SU-DHL-6 (cell line): ENCODE data around the gene CPVL.

Experiments
- H2AFZ ChIP-seq: fragments of 200-600 bp; sonication (generic); 2 replicates; pipeline ENCODE4 v1.6.1; 2014; ENCODE audit warnings: low read depth, mild to moderate bottlenecking, moderate library complexity, mixed read lengths, antibody characterized with exemption, low read length; ENCODE audit not compliant: severe bottlenecking
- H3F3A ChIP-seq: fragments of 200-600 bp; shearing (Covaris generic); 2 replicates; pipeline ENCODE4 v1.6.0; 2016; ENCODE audit warnings: antibody characterized with exemption, mild to moderate bottlenecking; ENCODE audit not compliant: insufficient read depth
- H3K27ac ChIP-seq: fragments of 200-600 bp; sonication (generic); 2 replicates; pipeline ENCODE4 v1.5.1; 2016; ENCODE audit warnings: low read depth, mild to moderate bottlenecking, low read length, moderate library complexity, mixed read lengths
- H3K27me3 ChIP-seq: fragments of 200-600 bp; sonication (generic), shearing (Covaris generic); 2 replicates; pipeline ENCODE4 v1.6.0; 2014; ENCODE audit warnings: mild to moderate bottlenecking, low read length
- H3K36me3 ChIP-seq: fragments of 200-600 bp; sonication (generic); 2 replicates; pipeline ENCODE4 v1.6.1; 2014; ENCODE audit warnings: mild to moderate bottlenecking, low read length, mixed read lengths
- H3K4me2 ChIP-seq: fragments of 300-600, 200-600 bp; shearing (Covaris generic), sonication (generic); 2 replicates; pipeline ENCODE4 v1.6.0; 2014; ENCODE audit warnings: low read length, low read depth, mild to moderate bottlenecking; ENCODE audit not compliant: poor library complexity, severe bottlenecking
- H3K4me3 ChIP-seq: fragments of 200-600 bp; sonication (generic); 2 replicates; pipeline ENCODE4 v1.5.1; 2014; ENCODE audit warnings: antibody characterized with exemption, low read length, mild to moderate bottlenecking, mixed read lengths; ENCODE audit not compliant: insufficient read depth, poor library complexity, severe bottlenecking
- H3K79me2 ChIP-seq: fragments of 200-600 bp; sonication (generic); 2 replicates; pipeline ENCODE4 v1.6.1; 2014; ENCODE audit warnings: mild to moderate bottlenecking, low read length, moderate library complexity; ENCODE audit not compliant: insufficient read depth
- H3K9ac ChIP-seq: fragments of 200-600 bp; sonication (generic); 2 replicates; pipeline ENCODE4 v1.7.0; 2014; ENCODE audit warnings: mild to moderate bottlenecking, low read length
- H3K9me2 ChIP-seq: fragments of 200-600 bp; sonication (generic); replicated peaks from 2 replicates; pipeline ENCODE4 v1.6.1; 2014; ENCODE audit warnings: low read length; ENCODE audit not compliant: insufficient read depth
- H3K9me3 ChIP-seq: fragments of 200-600 bp; sonication (generic); 2 replicates; pipeline ENCODE4 v1.6.1; 2014; ENCODE audit warnings: low read length, mixed read lengths; ENCODE audit not compliant: insufficient read depth
- H4K20me1 ChIP-seq: fragments of 200-600 bp; sonication (generic); 2 replicates; pipeline ENCODE4 v1.6.1; 2014; ENCODE audit warnings: low read depth, mild to moderate bottlenecking, antibody characterized with exemption, low read length, moderate library complexity, mixed read lengths
- EZH2phosphoT487 ChIP-seq: fragments of 200-600 bp; sonication (generic), shearing (Covaris generic); conservative IDR thresholded peaks from 2 replicates; pipeline ENCODE4 v1.6.1; 2018; ENCODE audit warnings: mild to moderate bottlenecking, antibody characterized with exemption, low read length, moderate library complexity, mixed read lengths
- TF ChIP-seq, protein P1 (sequence below): fragments of 200-600 bp; sonication (generic); IDR thresholded peaks from one replicate; pipeline ENCODE4 v1.5.1; 2017; ENCODE audit warnings: antibody characterized with exemption, mild to moderate bottlenecking, low read length, moderate library complexity; ENCODE audit not compliant: insufficient read depth, poor library complexity, severe bottlenecking

Gene CPVL

GRCh38 chr7:29154076-29154475, 7.7 kb upstream of the CPVL start:
- H2AFZ ChIP-seq = no peak overlapping the region
- TF ChIP-seq, protein P1, sequence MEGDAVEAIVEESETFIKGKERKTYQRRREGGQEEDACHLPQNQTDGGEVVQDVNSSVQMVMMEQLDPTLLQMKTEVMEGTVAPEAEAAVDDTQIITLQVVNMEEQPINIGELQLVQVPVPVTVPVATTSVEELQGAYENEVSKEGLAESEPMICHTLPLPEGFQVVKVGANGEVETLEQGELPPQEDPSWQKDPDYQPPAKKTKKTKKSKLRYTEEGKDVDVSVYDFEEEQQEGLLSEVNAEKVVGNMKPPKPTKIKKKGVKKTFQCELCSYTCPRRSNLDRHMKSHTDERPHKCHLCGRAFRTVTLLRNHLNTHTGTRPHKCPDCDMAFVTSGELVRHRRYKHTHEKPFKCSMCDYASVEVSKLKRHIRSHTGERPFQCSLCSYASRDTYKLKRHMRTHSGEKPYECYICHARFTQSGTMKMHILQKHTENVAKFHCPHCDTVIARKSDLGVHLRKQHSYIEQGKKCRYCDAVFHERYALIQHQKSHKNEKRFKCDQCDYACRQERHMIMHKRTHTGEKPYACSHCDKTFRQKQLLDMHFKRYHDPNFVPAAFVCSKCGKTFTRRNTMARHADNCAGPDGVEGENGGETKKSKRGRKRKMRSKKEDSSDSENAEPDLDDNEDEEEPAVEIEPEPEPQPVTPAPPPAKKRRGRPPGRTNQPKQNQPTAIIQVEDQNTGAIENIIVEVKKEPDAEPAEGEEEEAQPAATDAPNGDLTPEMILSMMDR = no peak
- no peak for TF ChIP-seq EZH2phosphoT487
- H3K4me3 ChIP-seq = no peak overlapping the region
- H3F3A ChIP-seq = no peaks in the 10 kb centered on the region
- no peaks in the 10 kb centered on the region for H4K20me1 ChIP-seq
- H3K27ac ChIP-seq = no peak overlapping the region
- H3K36me3 ChIP-seq = no peaks in the 10 kb centered on the region
- no peaks in the 10 kb centered on the region for H3K9me3 ChIP-seq
- no peak overlapping the region for H3K4me2 ChIP-seq
- H3K79me2 ChIP-seq = no peaks in the 10 kb centered on the region
- H3K9ac ChIP-seq = no peak overlapping the region
- H3K27me3 ChIP-seq = no peaks in the 10 kb centered on the region
- H3K9me2 ChIP-seq = no peaks in the 10 kb centered on the region

DNA sequence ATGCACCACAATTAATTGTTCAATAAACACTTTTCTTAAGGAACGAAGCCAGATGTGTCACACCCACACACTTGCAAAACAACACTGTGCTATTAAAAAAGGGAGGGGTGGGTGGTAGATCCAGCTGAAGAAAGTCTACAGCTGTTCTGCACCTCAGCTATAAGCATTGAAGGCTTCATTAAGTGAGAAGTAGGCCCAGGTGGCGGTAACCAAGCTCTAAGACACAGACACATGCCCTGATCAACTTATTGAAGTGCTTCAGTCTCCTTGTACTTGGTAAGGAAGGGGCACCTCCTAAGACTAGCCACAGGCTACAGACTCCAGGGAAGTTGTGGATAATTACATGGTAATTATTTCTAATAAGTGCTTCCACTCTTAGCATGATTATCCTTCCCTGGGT, 4.5 kb upstream of the CPVL start:
- Histone ChIP-seq H3K9ac (no peak overlapping the region), H3K36me3 (no peaks in the 10 kb centered on the region), H3F3A (no peaks in the 10 kb centered on the region), H3K27me3 (no peaks in the 10 kb centered on the region), H2AFZ (no peak overlapping the region), H3K79me2 (no peaks in the 10 kb centered on the region), H3K9me2 (no peaks in the 10 kb centered on the region), H3K9me3 (no peaks in the 10 kb centered on the region), H3K4me3 (no peak overlapping the region), H3K27ac (no peak overlapping the region), H4K20me1 (no peaks in the 10 kb centered on the region), H3K4me2 (no peak overlapping the region)
- TF ChIP-seq, protein P1 = no peak
- no peak for TF ChIP-seq EZH2phosphoT487

DNA sequence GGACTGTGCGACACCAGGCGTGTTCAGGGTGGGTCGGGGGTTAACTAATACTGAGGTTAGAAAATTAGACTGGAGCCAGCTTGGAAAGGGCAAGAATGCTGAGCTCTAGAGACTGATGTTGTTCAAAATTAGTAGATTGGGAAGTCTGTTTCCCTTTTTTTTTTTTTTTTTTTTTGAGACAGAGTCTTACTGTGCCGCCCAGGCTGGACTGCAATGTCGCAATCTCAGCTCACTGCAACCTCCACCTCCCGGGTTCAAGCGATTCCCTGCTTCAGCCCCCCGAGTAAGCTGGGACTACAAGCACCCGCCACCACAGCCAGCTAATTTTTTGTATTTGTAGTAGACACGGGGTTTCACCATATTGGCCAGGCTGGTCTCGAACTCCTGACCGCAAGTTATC, 2.7 kb upstream of the CPVL start:
- H3K9me2 ChIP-seq = no peaks in the 10 kb centered on the region
- no peaks in the 10 kb centered on the region for H3K36me3 ChIP-seq
- H3K27me3 ChIP-seq = no peaks in the 10 kb centered on the region
- H3F3A ChIP-seq = no peaks in the 10 kb centered on the region
- H3K9me3 ChIP-seq = no peaks in the 10 kb centered on the region
- H3K9ac ChIP-seq = no peak overlapping the region
- H2AFZ ChIP-seq = no peak overlapping the region
- no peaks in the 10 kb centered on the region for H3K79me2 ChIP-seq
- H4K20me1 ChIP-seq = no peaks in the 10 kb centered on the region
- H3K27ac ChIP-seq = no peak overlapping the region
- H3K4me2 ChIP-seq = no peak overlapping the region
- no peak overlapping the region for H3K4me3 ChIP-seq
- TF ChIP-seq EZH2phosphoT487 = no peak
- TF ChIP-seq, protein P1 = no peak
